Activated T-cell treated with anti-CD3 and anti-CD28 coated beads, Interleukin-2, amount 50 U/mL, for 24 hours (primary cell): Measurements from ENCODE around the gene TSTD2.
"Not testable (repeated sequence)": the region's sequence is repeated elsewhere in the genome, so short reads cannot be mapped to it uniquely, and the experiment has no call there.

ENCODE experiments used
- DNase-seq: peaks from one replicate; pipeline ENCODE4 v3.0.0-alpha.2; 2020
- H3K27ac Mint-ChIP-seq: 2 replicates; pipeline ENCODE4 v1.8.0; 2020; ENCODE audit warnings: mild to moderate bottlenecking, mixed read lengths
- H3K27me3 Mint-ChIP-seq: 2 replicates; pipeline ENCODE4 v1.8.0; 2020; ENCODE audit warnings: mixed read lengths
- H3K36me3 Mint-ChIP-seq: 2 replicates; pipeline ENCODE4 v1.8.0; 2020; ENCODE audit warnings: low read depth, mixed read lengths
- H3K4me1 Mint-ChIP-seq: 2 replicates; pipeline ENCODE4 v1.8.0; 2020; ENCODE audit warnings: low read depth, mixed read lengths
- H3K4me3 Mint-ChIP-seq: 2 replicates; pipeline ENCODE4 v1.8.0; 2020; ENCODE audit warnings: mild to moderate bottlenecking, moderate library complexity, mixed read lengths
- H3K9me3 Mint-ChIP-seq: 2 replicates; pipeline ENCODE4 v1.8.0; 2020; ENCODE audit warnings: mixed read lengths

TSTD2 gene

DNA sequence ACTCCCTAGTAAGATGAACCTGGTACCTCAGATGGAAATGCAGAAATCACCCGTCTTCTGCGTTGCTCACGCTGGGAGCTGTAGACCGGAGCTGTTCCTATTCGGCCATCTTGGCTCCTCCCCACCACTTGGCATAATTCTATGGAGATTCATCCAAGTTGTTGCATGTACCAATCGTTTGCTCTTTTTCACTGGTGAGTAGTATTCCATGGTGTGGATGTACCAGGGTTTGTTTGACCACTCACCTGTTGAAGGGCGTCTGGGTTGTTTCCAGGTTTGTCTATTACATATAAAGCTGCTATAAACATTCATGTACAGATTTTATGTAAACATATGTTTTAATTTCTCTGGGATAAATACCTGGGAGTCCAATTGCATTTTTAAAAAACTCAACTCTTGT, 46.3 kb downstream of the TSTD2 start:
- not testable (repeated sequence) for DNase-seq, H3K27ac Mint-ChIP-seq, H3K4me3 Mint-ChIP-seq, H3K27me3 Mint-ChIP-seq, H3K4me1 Mint-ChIP-seq, H3K36me3 Mint-ChIP-seq, H3K9me3 Mint-ChIP-seq

DNA sequence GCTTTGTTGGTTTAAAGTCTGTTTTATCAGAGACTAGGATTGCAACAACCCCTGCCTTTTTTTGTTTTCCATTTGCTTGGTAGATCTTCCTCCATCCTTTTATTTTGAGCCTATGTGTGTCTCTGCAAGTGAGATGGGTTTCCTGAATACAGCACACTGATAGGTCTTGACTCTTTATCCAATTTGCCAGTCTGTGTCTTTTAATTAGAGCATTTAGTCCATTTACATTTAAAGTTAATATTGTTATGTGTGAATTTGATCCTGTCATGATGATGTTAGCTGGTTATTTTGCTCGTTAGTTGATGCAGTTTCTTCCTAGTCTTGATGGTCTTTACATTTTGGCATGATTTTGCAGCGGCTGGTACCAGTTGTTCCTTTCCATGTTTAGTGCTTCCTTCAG, 48.4 kb downstream of the TSTD2 start:
- not testable (repeated sequence) for H3K27ac Mint-ChIP-seq, H3K36me3 Mint-ChIP-seq, H3K9me3 Mint-ChIP-seq, H3K27me3 Mint-ChIP-seq, H3K4me1 Mint-ChIP-seq, DNase-seq, H3K4me3 Mint-ChIP-seq

DNA sequence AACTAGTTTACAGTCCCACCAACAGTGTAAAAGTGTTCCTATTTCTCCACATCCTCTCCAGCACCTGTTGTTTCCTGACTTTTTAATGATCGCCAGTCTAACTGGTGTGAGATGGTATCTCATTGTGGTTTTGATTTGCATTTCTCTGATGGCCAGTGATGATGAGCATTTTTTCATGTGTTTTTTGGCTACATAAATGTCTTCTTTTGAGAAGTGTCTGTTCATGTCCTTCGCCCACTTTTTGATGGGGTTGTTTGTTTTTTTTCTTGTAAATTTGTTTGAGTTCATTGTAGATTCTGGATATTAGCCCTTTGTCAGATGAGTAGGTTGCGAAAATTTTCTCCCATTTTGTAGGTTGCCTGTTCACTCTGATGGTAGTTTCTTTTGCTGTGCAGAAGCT, 51.6 kb downstream of the TSTD2 start:
- H3K27me3 Mint-ChIP-seq, H3K4me3 Mint-ChIP-seq, H3K9me3 Mint-ChIP-seq, H3K36me3 Mint-ChIP-seq, H3K27ac Mint-ChIP-seq, H3K4me1 Mint-ChIP-seq, DNase-seq: not testable (repeated sequence)

DNA sequence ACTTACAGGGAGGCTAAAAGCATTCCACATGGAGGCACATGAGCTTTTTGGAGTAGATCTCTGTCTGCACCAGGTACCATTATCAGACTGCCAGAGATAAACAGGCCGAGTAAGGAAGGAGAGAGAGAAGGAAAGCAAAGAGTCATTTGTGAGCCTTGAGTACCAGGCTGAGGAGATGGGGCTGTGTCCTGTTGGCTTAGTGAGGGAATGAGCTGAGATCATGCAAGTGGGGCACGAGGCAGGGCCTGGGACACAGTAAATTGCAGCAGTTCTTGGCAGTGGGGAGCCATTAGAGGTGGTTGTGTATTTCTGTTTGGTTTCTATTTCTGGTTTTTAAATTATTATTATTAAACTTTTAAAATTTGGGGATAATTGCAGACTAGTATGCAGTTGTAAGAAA, 53.3 kb downstream of the TSTD2 start:
- H3K9me3 Mint-ChIP-seq: no peaks in the 10 kb centered on the region
- no peak overlapping the region for H3K27ac Mint-ChIP-seq
- H3K4me3 Mint-ChIP-seq: no peak overlapping the region
- DNase-seq: no peak
- H3K36me3 Mint-ChIP-seq: no peaks in the 10 kb centered on the region
- H3K27me3 Mint-ChIP-seq: no peaks in the 10 kb centered on the region
- H3K4me1 Mint-ChIP-seq: peaks cover 15% of the 10 kb centered on the region

DNA sequence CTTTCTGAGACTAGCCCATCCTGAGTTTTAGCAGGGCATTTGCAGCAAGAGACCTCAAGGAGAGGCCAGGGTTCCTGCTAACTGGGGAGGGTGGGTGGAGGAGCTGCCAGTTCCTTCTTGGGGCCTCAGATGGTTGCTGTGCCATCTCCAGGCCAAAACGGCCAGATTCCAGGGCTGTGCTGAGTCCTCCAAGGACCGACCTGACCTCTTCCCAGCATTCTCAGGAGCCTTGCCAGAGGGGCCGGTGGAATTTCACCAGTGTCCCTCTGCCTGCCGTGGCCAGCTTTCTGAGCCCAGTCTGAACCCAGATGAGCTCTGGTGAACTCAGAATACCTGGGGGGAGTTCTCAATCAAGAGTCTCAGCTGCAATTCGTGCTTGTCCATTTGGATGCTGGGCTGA, 54.3 kb downstream of the TSTD2 start:
- Mint-ChIP-seq H3K4me3 (no peak overlapping the region), H3K4me1 (peaks cover 19% of the 10 kb centered on the region), H3K27me3 (no peaks in the 10 kb centered on the region), H3K36me3 (no peaks in the 10 kb centered on the region), H3K27ac (no peak overlapping the region), H3K9me3 (no peaks in the 10 kb centered on the region)
- DNase-seq: no peak

DNA sequence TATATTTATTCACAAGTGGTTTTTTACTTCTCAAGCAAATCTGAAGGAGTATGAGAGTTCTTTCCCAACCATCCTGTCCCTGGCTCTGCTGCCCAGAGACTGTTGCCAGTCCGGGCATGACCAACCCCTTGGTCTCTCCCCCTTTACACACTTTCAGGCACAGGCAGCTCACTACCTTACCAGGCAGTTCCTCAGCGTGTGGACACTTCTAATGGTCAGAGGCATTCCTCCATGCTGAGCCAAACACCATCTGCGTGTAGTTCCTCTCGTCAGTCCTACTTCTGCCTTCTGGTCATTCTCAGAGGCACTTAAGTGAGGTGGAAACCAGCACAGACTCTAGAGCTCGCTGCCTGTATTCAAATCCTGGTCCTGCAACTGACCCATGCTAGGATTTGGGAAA, 56.1 kb downstream of the TSTD2 start:
- Mint-ChIP-seq H3K4me3 (no peak overlapping the region), H3K27ac (no peak overlapping the region), H3K27me3 (no peaks in the 10 kb centered on the region), H3K9me3 (no peaks in the 10 kb centered on the region), H3K36me3 (no peaks in the 10 kb centered on the region), H3K4me1 (peaks cover 23% of the 10 kb centered on the region)
- DNase-seq: no peak

DNA sequence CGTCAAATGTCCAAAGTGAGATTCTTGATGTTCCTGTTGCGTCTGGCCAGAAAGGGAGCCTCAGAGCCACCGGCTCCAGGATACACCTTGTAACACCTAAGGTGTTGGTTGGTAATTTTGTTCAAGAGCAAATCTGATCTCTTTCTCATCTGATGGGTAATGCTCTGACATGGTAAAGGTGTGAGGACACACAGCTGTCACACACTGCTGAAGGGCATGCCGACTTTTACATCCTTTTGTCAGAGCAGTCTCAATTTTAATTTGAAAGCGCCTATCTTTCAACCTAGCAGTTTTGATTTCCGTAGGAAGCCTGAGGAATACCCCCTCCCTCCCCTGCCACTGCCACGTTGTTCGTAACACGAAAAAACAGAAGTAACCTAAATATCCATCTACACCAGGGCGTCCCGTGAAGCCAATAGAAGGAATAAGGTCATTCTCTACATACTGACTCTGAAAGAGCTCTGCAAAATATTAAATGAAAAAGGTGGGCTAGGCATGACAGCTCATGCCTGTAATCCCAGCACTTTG, 57.4 kb downstream of the TSTD2 start:
- Mint-ChIP-seq H3K4me1 (peaks cover 23% of the 10 kb centered on the region), H3K9me3 (no peaks in the 10 kb centered on the region), H3K36me3 (no peaks in the 10 kb centered on the region), H3K27ac (no peak overlapping the region), H3K4me3 (peak overlapping the region; percentile 81), H3K27me3 (no peaks in the 10 kb centered on the region)
- DNase-seq: no peak

DNA sequence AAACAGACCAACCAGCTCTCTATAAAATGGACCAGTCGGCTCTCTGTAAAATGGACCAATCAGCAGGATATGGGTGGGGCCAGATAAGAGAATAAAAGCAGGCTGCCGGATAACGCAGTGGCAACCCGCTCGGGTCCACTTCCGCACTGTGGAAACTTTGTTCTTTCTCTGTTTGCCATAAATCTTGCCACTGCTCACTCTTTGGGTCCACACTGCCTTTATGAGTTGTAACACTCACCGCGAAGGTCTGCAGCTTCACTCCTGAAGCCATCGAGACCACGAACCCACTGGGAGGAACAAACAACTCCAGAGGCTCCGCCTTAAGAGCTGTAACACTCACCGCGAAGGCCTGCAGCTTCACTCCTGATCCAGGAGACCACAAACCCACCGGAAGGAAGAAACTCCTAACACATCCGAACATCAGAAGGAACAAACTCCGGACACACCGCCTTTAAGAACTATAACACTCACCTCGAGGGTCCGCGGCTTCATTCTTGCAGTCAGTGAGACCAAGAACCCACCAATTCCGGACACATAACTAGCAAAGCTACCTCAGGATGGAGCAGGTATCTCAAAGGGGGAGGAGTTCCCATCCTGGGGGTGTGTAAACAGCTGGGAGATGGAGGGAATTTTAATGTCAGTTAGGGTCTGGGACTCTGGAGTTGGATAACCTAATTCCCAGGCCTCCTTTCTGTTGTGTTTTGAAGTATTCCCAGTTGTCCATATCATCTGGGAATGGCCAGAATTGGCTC, 58.1 kb downstream of the TSTD2 start:
- H3K9me3 Mint-ChIP-seq, H3K36me3 Mint-ChIP-seq, H3K27me3 Mint-ChIP-seq: not testable (repeated sequence)
- DNase-seq: peak; percentile 56
- Mint-ChIP-seq H3K4me1 (peaks cover 23% of the 10 kb centered on the region), H3K4me3 (peak overlapping the region; percentile 81), H3K27ac (peak overlapping the region; percentile 76)

DNA sequence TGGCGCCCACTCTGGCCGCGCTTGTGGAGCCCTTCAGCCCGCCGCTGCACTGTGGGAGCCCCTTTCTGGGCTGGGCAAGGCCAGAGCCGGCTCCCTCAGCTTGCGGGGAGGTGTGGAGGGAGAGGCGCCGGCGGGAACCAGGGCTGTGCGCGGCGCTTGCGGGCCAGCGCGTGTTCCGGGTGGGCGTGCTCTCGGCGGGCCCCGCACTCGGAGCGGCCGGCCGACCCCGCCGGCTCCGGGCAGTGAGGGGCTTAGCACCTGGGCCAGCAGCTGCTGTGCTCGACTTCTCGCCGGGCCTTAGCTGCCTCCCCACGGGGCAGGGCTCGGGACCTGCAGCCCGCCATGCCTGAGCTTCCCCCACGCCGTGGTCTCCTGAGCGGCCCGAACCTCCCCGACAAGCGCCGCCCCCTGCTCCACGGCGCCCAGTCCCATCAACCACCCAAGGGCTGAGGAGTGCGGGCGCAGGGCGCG, 59.0 kb downstream of the TSTD2 start:
- H3K27me3 Mint-ChIP-seq, H3K4me3 Mint-ChIP-seq, H3K36me3 Mint-ChIP-seq, H3K27ac Mint-ChIP-seq, DNase-seq, H3K9me3 Mint-ChIP-seq: not testable (repeated sequence)
- H3K4me1 Mint-ChIP-seq: peaks cover 23% of the 10 kb centered on the region

DNA sequence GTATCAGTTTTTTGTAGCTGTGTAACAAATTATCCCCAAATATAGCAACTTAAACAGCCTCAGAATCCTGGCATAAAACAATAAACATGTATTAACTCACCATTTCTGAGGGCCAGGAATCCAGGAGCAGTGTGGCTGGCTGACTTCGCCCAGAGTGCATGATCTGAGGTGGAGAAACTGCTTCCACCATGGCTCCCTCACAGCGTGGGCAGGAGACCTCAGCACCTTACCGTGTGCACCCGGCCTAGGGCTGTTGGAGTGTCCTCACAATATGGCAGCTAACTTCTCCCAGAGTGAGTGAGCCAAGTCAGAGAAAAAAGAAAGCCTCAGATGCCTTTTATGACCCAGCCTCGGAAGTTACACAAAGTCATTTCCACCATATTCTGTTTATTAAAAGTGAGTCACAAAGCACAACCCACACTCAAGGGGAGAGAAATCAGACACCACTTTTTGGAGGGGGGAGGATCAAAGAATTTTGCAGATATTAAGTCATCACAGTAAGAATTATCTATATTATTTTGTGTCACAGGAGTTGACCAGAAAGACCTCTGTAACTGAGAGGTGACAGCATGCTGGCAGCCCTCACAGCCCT, 59.6 kb downstream of the TSTD2 start:
- no peak overlapping the region for H3K4me3 Mint-ChIP-seq

DNA sequence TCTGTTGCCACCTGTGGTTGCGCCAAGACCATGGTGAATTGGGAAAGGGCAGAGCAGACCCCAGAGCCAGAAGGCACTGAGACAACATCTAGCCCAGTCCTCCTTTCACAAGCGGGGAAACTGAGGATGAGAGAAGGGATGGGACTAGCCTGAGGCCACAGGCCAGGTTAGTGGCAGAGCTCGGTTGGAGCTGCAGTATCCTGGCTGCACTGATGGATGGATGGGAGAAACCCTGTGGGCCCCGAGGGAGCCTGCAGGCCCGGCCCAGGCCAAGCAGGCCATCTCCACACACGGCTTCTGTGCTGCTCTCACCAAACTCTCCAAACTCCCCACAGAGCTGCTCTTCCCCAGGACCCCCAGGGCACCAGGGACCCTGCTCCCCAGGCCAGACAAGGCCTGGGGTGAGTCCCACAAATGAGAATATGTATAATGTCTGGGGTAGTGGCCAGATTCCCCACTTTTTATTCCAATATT, 60.2 kb downstream of the TSTD2 start:
- Mint-ChIP-seq H3K27ac (no peak overlapping the region), H3K27me3 (no peaks in the 10 kb centered on the region), H3K36me3 (no peaks in the 10 kb centered on the region)

More for the DNA sequence above, 59.6 kb downstream of the TSTD2 start:
- no peaks in the 10 kb centered on the region for H3K27me3 Mint-ChIP-seq
- DNase-seq: no peak
- H3K27ac Mint-ChIP-seq: no peak overlapping the region
- H3K36me3 Mint-ChIP-seq: no peaks in the 10 kb centered on the region
- H3K4me1 Mint-ChIP-seq: peaks cover 23% of the 10 kb centered on the region
- H3K9me3 Mint-ChIP-seq: no peaks in the 10 kb centered on the region

DNA sequence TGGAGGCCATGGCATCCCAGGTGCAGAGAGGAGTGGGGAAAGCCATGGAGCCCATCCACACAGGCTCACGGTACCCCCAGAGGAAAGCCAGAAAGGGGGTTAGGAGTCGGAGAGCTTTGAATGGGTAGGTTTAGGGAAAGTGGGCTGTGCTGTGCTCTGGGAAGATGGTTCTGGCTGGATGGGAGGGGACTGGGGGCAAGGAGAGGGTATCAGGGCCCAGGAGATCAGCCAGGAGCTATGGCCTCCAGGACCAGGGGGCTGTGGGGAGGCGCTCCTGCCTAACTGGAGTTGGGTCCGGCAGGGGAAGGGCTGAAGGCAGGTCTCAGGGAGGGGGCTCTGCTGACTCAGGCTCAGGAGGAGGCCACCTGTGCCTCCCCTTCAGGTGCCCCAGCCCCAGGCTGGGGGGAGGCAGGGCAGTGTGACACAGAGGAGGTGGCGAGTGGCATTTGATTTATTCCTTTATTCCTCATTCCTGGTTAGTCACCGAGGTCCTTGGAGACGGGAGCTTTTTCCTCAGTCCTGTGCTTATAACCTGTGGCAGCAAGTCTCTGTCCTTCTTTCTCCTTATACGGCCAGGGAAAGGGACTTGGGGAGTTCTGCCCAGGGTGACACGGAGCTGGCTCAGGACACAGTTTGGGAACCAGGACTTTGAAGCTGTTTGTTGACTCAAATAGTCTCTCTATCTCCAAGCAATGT, 60.8 kb downstream of the TSTD2 start:
- H3K4me1 Mint-ChIP-seq: peaks cover 23% of the 10 kb centered on the region
- H3K27me3 Mint-ChIP-seq: no peaks in the 10 kb centered on the region
- no peak for DNase-seq
- no peaks in the 10 kb centered on the region for H3K36me3 Mint-ChIP-seq
- H3K27ac Mint-ChIP-seq: no peak overlapping the region
- H3K9me3 Mint-ChIP-seq: no peaks in the 10 kb centered on the region
- no peak overlapping the region for H3K4me3 Mint-ChIP-seq

More for the DNA sequence above, 60.2 kb downstream of the TSTD2 start:
- Mint-ChIP-seq H3K4me3 (no peak overlapping the region), H3K4me1 (peaks cover 23% of the 10 kb centered on the region), H3K9me3 (no peaks in the 10 kb centered on the region)
- DNase-seq: no peak

DNA sequence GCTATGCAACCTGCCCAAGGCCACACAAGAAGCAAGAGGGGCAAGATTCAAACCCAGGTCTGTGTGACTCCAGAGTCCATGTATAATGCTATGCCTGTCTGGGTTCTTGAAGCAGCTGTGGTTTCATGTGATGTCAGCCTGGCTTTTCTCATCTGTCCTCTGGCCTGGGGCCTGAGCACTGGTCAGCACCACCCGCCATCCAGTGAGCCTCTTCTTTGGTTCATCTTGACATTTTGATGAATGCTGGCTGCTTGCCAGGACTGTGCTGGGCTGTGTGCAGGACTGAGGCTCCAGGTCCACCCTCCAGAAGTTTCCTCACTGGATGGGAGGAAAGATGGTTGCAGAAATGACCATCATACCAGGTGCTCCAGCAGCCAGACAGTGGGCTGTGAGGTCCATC, 61.5 kb downstream of the TSTD2 start:
- H3K9me3 Mint-ChIP-seq: no peaks in the 10 kb centered on the region
- H3K4me3 Mint-ChIP-seq: no peak overlapping the region
- no peaks in the 10 kb centered on the region for H3K36me3 Mint-ChIP-seq
- H3K27me3 Mint-ChIP-seq: no peaks in the 10 kb centered on the region
- peaks cover 19% of the 10 kb centered on the region for H3K4me1 Mint-ChIP-seq
- H3K27ac Mint-ChIP-seq: no peak overlapping the region
- DNase-seq: no peak

DNA sequence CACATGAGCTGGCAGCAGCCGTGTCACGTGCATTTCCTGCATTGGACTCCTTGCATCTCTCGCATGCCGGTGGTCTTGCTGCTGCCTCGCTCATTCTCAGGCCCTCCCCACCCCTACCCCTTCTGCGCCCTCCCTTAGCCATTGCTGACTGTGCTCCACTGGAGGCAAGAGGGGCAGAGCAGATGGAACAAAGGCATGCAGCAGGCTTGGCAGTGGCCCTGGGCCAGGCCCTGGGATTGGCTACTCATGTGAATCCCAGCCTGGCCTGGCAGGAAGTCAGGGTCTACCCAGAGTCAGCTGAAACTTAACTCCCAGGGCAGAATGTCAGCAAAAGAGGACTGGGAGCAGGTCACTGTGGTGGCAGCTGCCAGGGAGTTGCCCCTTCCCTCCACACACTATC, 62.3 kb downstream of the TSTD2 start:
- Mint-ChIP-seq H3K36me3 (no peaks in the 10 kb centered on the region), H3K27me3 (no peaks in the 10 kb centered on the region), H3K27ac (no peak overlapping the region), H3K4me3 (no peak overlapping the region), H3K9me3 (no peaks in the 10 kb centered on the region), H3K4me1 (peaks cover 17% of the 10 kb centered on the region)
- no peak for DNase-seq
